ENCODE data around the gene HBG2.
"Not testable (repeated sequence)": the region's sequence is repeated elsewhere in the genome, so short reads cannot be mapped to it uniquely, and the experiment has no call there.

HBG2 gene

GRCh38 chr11:5282628-5283027 lies 28.0 kb upstream of the HBG2 start:
- DNase-seq (ENCODE audit: low read depth, low spot score) = no peak

GRCh38 chr11:5281596-5281995 lies 27.0 kb upstream of the HBG2 start:
- DNase-seq (ENCODE audit: low read depth, low spot score) = no peak

- peak; percentile 95 for DNase-seq (ENCODE audit: low read depth, low spot score)
Measured at GRCh38 chr11:5280582-5281102, 26.1 kb upstream of the HBG2 start.

GRCh38 chr11:5279471-5280090 lies 25.0 kb upstream of the HBG2 start:
- no peak for DNase-seq (ENCODE audit: low read depth, low spot score)

GRCh38 chr11:5277807-5278382 lies 23.3 kb upstream of the HBG2 start:
- no peak for DNase-seq (ENCODE audit: low read depth, low spot score)

- DNase-seq (ENCODE audit: low read depth, low spot score) = no peak
Measured at GRCh38 chr11:5276697-5277096, 22.1 kb upstream of the HBG2 start.

GRCh38 chr11:5275369-5276110 lies 21.0 kb upstream of the HBG2 start:
- no peak for DNase-seq (ENCODE audit: low read depth, low spot score)

GRCh38 chr11:5274395-5274794 lies 19.8 kb upstream of the HBG2 start:
- no peak for DNase-seq (ENCODE audit: low read depth, low spot score)

- no peak for DNase-seq (ENCODE audit: low read depth, low spot score)
Measured at GRCh38 chr11:5272395-5273017, 17.9 kb upstream of the HBG2 start.

- DNase-seq (ENCODE audit: low read depth, low spot score) = no peak
Measured at GRCh38 chr11:5269715-5270147, 15.2 kb upstream of the HBG2 start, which contains the start of gene HBE1. Gene HBE1 (minus strand): TSS chr11:5269945. CDS start chr11:5269890, 55 bp downstream.

GRCh38 chr11:5267033-5267563 lies 12.5 kb upstream of the HBG2 start:
- no peak for DNase-seq (ENCODE audit: low read depth, low spot score)

GRCh38 chr11:5266609-5267008 lies 12.0 kb upstream of the HBG2 start:
- no peak for DNase-seq (ENCODE audit: low read depth, low spot score)

GRCh38 chr11:5265832-5266231 lies 11.3 kb upstream of the HBG2 start:
- DNase-seq (ENCODE audit: low read depth, low spot score) = no peak

GRCh38 chr11:5258543-5259262 lies 4.1 kb upstream of the HBG2 start:
- DNase-seq (ENCODE audit: low read depth, low spot score) = no peak

GRCh38 chr11:5257296-5257695 lies 2.7 kb upstream of the HBG2 start:
- no peak for DNase-seq (ENCODE audit: low read depth, low spot score)

GRCh38 chr11:5254023-5254422 lies 558 bp downstream of the HBG2 start:
- not testable (repeated sequence) for DNase-seq (ENCODE audit: low read depth, low spot score)

GRCh38 chr11:5253440-5253839 lies 1.1 kb downstream of the HBG2 start:
- not testable (repeated sequence) for DNase-seq (ENCODE audit: low read depth, low spot score)

- DNase-seq (ENCODE audit: low read depth, low spot score) = no peak
Measured at GRCh38 chr11:5252919-5253265, 1.7 kb downstream of the HBG2 start.

GRCh38 chr11:5252192-5252918 lies 2.2 kb downstream of the HBG2 start:
- DNase-seq (ENCODE audit: low read depth, low spot score) = no peak

- no peak for DNase-seq (ENCODE audit: low read depth, low spot score)
Measured at GRCh38 chr11:5251746-5252145, 2.8 kb downstream of the HBG2 start.

All from brain pericyte (primary cell).